ENCODE data around the gene PIH1D2.

Gene PIH1D2

DNA sequence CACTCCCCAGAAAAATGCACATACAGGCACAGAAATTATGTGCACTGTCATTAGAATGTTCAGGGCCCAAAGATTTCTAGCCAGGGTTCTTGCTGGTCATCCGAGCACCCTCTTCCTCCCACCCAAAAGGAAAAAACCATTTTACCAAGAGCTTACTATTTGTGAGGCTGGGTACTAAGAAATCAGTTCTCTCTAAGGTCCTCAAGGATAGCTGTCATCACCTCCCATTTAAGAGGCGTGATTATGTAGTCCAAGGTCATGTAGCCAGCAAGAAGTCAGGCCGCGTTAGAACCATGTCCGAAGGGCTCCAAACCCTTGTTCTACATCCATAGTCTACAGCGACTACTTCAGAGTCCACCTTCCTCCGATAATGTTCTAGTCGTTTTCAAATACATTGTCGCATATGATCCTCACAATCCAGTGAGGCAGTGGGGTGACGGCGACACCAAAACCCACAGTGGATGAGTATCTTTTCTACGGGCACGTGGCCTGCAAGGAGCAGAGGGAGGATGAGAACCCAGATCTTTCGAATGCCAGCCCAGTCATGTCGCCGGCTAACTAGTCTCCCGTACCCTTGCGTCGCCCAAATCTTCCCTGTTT, 12.1 kb upstream of the PIH1D2 start:
- TF ChIP-seq MYC (IDR thresholded peaks at IDR 0.05; ENCODE audit: low read depth, low read length) (peak; percentile 87), POLR2A (IDR thresholded peaks at IDR 0.05; ENCODE audit: extremely low read depth, insufficient read length) (no peak)
- TF ChIP-seq, protein P1, sequence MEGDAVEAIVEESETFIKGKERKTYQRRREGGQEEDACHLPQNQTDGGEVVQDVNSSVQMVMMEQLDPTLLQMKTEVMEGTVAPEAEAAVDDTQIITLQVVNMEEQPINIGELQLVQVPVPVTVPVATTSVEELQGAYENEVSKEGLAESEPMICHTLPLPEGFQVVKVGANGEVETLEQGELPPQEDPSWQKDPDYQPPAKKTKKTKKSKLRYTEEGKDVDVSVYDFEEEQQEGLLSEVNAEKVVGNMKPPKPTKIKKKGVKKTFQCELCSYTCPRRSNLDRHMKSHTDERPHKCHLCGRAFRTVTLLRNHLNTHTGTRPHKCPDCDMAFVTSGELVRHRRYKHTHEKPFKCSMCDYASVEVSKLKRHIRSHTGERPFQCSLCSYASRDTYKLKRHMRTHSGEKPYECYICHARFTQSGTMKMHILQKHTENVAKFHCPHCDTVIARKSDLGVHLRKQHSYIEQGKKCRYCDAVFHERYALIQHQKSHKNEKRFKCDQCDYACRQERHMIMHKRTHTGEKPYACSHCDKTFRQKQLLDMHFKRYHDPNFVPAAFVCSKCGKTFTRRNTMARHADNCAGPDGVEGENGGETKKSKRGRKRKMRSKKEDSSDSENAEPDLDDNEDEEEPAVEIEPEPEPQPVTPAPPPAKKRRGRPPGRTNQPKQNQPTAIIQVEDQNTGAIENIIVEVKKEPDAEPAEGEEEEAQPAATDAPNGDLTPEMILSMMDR (IDR thresholded peaks at IDR 0.05; ENCODE audit: low read depth, low read length): no peak
- TF ChIP-seq, protein P2, sequence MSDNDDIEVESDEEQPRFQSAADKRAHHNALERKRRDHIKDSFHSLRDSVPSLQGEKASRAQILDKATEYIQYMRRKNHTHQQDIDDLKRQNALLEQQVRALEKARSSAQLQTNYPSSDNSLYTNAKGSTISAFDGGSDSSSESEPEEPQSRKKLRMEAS (IDR thresholded peaks at IDR 0.05; ENCODE audit: low read depth, low read length): peak; percentile 89
- peak overlapping the region; percentile 90 for H3K4me3 ChIP-seq (ENCODE audit: low read depth, low read length)
- peak; percentile 61 for DNase-seq (ENCODE audit: low read depth)

GRCh38 chr11:112082729-112083128, 8.9 kb upstream of the PIH1D2 start:
- H3K4me3 ChIP-seq (ENCODE audit: low read depth, low read length): no peak overlapping the region
- DNase-seq (ENCODE audit: low read depth): peak; percentile 24
- TF ChIP-seq, protein P2 (IDR thresholded peaks at IDR 0.05; ENCODE audit: low read depth, low read length): no peak
- TF ChIP-seq, protein P1 (IDR thresholded peaks at IDR 0.05; ENCODE audit: low read depth, low read length): no peak
- TF ChIP-seq MYC (IDR thresholded peaks at IDR 0.05; ENCODE audit: low read depth, low read length) (no peak), POLR2A (IDR thresholded peaks at IDR 0.05; ENCODE audit: extremely low read depth, insufficient read length) (no peak)

DNA sequence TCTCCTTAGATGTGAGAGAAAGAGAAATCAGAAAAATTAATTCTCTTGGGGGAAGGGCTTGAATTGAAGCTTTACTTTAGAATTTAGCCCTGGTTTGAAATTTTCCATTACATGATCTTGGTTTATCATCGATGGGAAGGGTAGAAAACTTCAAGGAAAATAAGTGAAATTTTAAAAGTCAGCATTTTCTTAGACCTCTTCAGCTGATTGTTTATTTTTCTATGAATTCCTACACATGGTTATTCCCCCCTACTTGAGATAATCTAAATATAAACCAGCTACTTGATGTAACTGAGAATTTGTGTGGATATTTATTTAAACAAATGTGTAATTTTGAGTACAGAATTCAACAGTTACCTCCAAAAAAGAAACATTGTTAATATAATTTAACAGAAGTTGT, 10.9 kb downstream of the PIH1D2 start:
- TF ChIP-seq, protein P2 (IDR thresholded peaks at IDR 0.05; ENCODE audit: low read depth, low read length): no peak
- TF ChIP-seq MYC (IDR thresholded peaks at IDR 0.05; ENCODE audit: low read depth, low read length): no peak
- TF ChIP-seq, protein P1 (IDR thresholded peaks at IDR 0.05; ENCODE audit: low read depth, low read length): no peak
- no peak for TF ChIP-seq POLR2A (IDR thresholded peaks at IDR 0.05; ENCODE audit: extremely low read depth, insufficient read length)
- DNase-seq (ENCODE audit: low read depth): no peak
- H3K4me3 ChIP-seq (ENCODE audit: low read depth, low read length): no peak overlapping the region

DNA sequence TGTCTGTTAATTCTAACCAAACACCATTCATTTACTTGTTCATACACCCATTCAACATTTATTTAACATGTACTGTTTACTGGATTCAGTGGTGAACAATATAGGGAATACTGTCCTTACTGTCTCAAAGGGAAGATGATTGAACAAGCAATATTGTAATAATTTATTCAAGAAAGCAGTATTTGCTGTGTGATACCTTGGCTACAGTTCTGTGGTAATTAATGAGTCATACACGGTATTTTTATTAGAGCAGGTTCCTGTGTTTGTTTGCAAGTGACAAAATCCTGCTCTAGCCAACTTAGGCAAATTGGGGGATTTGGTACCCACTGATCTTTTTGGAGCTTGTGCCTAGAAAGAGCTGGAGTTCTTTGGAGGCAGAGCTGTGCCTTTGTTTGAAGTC, 15.7 kb downstream of the PIH1D2 start:
- no peak for DNase-seq (ENCODE audit: low read depth)
- TF ChIP-seq, protein P1 (IDR thresholded peaks at IDR 0.05; ENCODE audit: low read depth, low read length): no peak
- TF ChIP-seq, protein P2 (IDR thresholded peaks at IDR 0.05; ENCODE audit: low read depth, low read length): no peak
- no peak for TF ChIP-seq POLR2A (IDR thresholded peaks at IDR 0.05; ENCODE audit: extremely low read depth, insufficient read length)
- TF ChIP-seq MYC (IDR thresholded peaks at IDR 0.05; ENCODE audit: low read depth, low read length): no peak

DNA sequence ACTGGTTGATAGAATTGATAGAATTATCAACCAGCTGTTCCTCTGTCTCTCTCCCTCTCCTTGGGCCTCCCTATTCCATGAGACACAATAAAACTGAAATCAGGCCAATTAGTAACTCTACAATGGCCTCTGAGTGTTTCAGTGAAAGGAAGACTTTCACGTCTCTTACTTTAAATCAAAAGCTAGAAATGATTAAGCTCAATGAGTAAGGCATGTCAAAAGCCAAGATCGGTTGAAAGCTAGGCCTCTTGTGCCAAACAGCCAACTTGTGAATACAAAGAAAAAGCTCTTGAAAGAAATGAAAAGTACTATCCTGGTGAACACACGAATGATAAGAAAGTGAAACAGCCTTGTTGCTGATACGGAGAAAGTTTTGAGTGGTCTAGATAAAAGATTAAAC, 16.6 kb downstream of the PIH1D2 start:
- H3K4me3 ChIP-seq (ENCODE audit: low read depth, low read length): no peak overlapping the region
- TF ChIP-seq, protein P2 (IDR thresholded peaks at IDR 0.05; ENCODE audit: low read depth, low read length): no peak
- TF ChIP-seq, protein P1 (IDR thresholded peaks at IDR 0.05; ENCODE audit: low read depth, low read length): no peak
- no peak for TF ChIP-seq MYC (IDR thresholded peaks at IDR 0.05; ENCODE audit: low read depth, low read length)
- no peak for TF ChIP-seq POLR2A (IDR thresholded peaks at IDR 0.05; ENCODE audit: extremely low read depth, insufficient read length)
- DNase-seq (ENCODE audit: low read depth): no peak

More for the DNA sequence above, 15.7 kb downstream of the PIH1D2 start:
- H3K4me3 ChIP-seq (ENCODE audit: low read depth, low read length): no peak overlapping the region
